HUES6 (cell line): Measurements from ENCODE around the gene MORC3.

Experiments
- H3K27ac ChIP-seq: 2 replicates; pipeline ENCODE4 v1.7.0; 2013; ENCODE audit warnings: low read depth, mild to moderate bottlenecking, low read length, inconsistent platforms
- H3K27me3 ChIP-seq: 2 replicates; pipeline ENCODE4 v1.6.1; 2013; ENCODE audit warnings: low read length; ENCODE audit not compliant: control insufficient read depth, insufficient read depth
- H3K36me3 ChIP-seq: 2 replicates; pipeline ENCODE4 v1.6.1; 2013; ENCODE audit warnings: low read length; ENCODE audit not compliant: control insufficient read depth, insufficient read depth
- H3K4me1 ChIP-seq: 2 replicates; pipeline ENCODE4 v1.6.1; 2013; ENCODE audit warnings: low read length; ENCODE audit not compliant: control insufficient read depth, insufficient read depth
- H3K4me3 ChIP-seq: 2 replicates; pipeline ENCODE4 v1.5.1; 2013; ENCODE audit warnings: low read depth, low read length
- H3K9ac ChIP-seq: one replicate; pipeline ENCODE4 v1.6.1; 2013; ENCODE audit warnings: mild to moderate bottlenecking, low read length
- H3K9me3 ChIP-seq: 2 replicates; pipeline ENCODE4 v1.6.1; 2013; ENCODE audit warnings: low read depth, low read length; ENCODE audit not compliant: control insufficient read depth, insufficient read depth

MORC3 gene

DNA sequence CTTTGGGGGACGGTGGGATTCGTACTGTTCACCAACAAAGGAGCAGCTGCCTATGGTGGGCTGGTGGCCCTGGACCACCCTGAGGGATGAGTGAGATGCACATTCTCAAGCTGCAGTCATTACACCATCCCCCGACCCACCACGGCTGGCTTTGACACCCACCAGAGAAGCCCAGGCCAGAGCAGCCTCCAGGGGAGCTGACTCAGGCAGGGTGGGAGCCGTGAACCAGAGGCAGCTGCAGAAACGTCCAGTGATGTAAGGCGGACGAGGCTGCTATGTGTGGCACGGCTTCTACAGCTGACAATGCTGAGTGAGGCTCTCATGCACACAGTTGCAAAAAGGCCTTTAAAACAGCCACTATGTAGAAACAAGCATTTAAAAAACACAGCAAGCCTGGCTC, 105.3 kb downstream of the MORC3 start:
- H3K27ac ChIP-seq = no peak overlapping the region
- H3K4me1 ChIP-seq = peaks cover 39% of the 10 kb centered on the region
- H3K36me3 ChIP-seq = no peaks in the 10 kb centered on the region
- H3K9ac ChIP-seq = no peak overlapping the region
- no peaks in the 10 kb centered on the region for H3K9me3 ChIP-seq
- H3K4me3 ChIP-seq = no peak overlapping the region
- no peaks in the 10 kb centered on the region for H3K27me3 ChIP-seq
